GM19238 (cell line): ENCODE measurements around the gene PPFIBP1.
"Not testable (repeated sequence)": the region's sequence is repeated elsewhere in the genome, so short reads cannot be mapped to it uniquely, and the experiment has no call there.

Source experiments
- DNase-seq: peaks from one replicate; pipeline ENCODE4 v3.0.0; 2011; ENCODE audit warnings: low spot score; ENCODE audit not compliant: insufficient read length

Gene PPFIBP1

GRCh38 chr12:27564612-27565213 lies 40.7 kb downstream of the PPFIBP1 start:
- DNase-seq: no peak

DNA sequence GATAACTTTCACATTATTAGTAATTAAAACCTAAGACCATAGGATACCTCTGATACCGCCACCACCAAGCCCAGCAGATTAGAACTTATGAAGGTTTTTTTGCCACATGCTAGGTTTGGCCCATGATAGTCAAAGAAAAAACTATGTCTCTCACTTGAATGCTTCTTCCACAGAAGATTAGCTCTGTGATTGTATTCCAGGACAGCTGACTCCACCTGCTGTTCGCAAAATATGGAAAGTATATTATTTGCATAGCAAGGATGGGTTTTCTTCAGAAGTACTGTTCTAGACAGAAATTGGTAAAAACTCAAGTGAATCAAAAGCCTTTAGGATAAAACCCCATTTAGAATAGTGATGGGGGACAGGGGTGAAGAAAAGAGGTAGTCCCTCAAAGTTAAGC lies 42.2 kb downstream of the PPFIBP1 start:
- DNase-seq: no peak

GRCh38 chr12:27566626-27567025 lies 42.6 kb downstream of the PPFIBP1 start:
- no peak for DNase-seq

- DNase-seq: no peak
Observed at GRCh38 chr12:27571463-27571862, 47.5 kb downstream of the PPFIBP1 start.

GRCh38 chr12:27572486-27573255 lies 48.7 kb downstream of the PPFIBP1 start:
- DNase-seq: no peak

DNA sequence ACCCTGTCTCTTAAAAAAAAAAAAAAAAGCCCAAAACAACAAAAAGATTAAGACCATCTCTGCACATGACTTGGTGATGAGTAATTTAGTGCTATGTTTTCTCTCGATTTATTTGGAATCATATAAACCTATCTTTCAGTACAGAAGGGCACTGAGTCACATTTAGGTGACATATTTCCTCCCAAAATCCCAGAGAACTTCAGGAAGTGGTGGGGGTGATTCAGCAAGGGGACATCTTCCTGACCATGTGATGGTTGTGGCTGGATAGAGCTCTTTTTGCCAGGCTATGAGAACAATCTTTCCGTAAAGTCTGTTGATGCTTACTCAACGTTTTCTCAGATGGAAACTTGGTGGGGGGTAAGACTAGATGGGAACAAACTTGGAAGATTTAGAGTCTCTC lies 50.0 kb downstream of the PPFIBP1 start:
- DNase-seq: no peak

- no peak for DNase-seq
Observed at GRCh38 chr12:27575090-27575761, 51.2 kb downstream of the PPFIBP1 start.

GRCh38 chr12:27575762-27576118 lies 51.7 kb downstream of the PPFIBP1 start:
- no peak for DNase-seq

DNA sequence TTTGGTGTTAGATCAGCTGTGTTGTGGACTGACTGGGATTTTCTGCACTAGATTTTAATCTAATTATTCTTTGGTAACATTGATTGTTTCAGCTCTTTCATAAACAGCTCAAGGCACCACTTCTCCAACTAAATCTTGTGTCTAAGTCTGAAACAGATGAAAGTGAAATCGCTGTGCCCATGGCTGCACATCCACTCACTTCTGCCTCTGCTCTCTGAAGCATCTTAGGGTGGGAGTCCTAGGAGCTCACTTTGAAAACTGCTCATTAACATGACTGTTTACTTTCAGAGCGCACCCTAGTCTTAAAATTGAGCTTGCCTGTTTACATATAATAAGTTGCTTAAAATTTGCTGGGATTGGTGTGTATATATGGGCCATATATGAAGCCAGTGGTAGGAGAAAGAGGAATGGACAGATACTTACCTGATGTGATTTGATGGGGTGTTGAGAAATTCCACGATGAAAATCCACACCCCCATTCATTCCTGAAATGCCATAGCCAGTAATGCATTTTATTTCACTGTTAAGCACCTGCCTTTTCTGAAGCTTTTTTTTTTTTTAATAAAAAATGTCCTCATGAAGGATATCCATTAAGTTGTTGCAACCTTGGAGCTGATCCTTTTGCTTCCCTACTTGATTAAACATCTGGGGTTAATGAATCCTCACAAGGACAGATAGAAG lies 52.8 kb downstream of the PPFIBP1 start:
- DNase-seq: no peak

DNA sequence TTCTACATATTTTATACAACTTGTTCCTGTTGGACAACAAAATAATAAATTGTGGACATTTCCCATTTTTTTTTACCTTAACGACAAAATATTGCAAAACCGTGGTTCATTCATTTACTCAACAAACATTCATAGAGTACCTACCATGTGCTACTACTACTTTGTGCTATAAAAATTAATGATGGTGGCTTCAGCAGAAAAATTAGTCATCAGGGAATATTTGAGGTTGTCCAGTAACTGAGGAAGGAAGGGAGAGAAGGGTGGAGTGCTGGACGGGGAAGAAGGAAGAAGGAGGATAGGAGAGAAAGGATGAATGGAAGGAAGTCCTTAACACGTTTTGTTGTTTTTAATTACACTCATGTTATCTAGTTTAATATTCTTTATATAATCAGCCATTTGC lies 53.7 kb downstream of the PPFIBP1 start:
- DNase-seq: no peak

DNA sequence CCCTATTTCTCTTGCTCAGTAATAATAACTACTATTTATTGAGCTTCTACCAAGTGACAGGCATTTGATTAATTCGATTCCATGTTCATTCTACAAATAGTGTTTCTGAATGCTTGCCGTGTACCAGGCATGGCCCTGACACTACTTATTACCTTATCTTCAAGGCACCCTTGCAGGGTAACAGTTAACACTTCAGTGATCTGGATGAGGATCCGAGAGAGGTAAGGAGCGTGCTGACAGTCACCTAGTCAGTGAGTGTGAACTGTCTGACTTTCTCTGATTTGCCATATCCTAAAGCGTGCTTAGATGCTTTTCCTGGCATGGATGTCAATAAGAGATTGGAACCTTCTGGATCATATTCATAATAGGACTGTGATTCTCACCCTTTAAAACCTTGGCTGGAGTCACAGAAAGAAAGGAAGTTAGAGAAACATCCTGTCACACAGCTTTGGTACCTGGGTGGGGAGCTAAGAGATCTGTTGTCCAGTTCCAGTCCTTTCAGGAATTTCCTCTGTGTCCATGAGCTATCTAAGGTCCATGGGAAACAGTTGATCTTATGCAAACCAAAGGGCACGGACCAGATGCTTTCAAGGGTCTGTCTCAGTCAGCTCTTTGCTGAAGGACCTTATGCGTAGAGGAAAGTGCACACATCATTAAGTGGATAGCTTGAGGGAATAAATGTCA lies 54.8 kb downstream of the PPFIBP1 start:
- no peak for DNase-seq

GRCh38 chr12:27580561-27581330 lies 56.7 kb downstream of the PPFIBP1 start:
- DNase-seq: no peak

DNA sequence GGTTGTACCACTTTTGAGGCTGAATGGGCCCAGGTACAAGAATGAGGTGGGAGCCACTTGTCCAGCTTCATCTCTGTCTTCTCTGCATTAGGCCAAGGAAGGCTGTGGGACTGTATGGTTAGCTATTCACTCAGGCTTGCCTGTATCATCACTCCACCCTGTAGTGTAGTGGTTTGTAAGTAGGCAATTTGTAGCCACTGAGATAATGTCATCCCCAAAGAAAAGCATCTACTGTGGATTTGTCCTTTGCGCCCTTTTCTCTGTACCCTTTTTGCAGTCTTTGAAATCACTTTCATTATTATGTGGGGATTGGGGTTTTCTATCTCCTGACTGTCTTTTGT lies 57.3 kb downstream of the PPFIBP1 start:
- not testable (repeated sequence) for DNase-seq

GRCh38 chr12:27581833-27582232 lies 57.8 kb downstream of the PPFIBP1 start:
- DNase-seq: not testable (repeated sequence)

DNA sequence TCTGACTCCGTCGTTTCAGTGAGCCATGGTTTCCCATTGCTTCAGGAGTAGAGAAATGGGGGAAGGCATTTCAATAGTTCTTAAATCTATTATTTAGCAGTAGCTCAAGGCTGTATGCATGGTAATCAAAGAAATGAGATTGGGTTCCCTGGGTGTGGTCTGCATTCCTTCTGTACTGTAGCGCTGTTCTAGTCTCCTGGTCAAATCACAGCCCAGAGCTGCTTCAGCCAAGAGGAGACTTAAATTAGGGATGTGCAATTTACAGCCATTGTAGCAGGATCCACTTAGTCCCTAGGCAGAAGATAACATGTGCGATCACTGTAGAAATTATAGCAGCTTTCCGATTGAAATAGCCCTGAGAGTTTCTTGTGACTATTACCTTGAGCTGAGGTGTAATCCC lies 58.4 kb downstream of the PPFIBP1 start:
- not testable (repeated sequence) for DNase-seq

GRCh38 chr12:27583057-27583797 lies 59.2 kb downstream of the PPFIBP1 start:
- DNase-seq: no peak

DNA sequence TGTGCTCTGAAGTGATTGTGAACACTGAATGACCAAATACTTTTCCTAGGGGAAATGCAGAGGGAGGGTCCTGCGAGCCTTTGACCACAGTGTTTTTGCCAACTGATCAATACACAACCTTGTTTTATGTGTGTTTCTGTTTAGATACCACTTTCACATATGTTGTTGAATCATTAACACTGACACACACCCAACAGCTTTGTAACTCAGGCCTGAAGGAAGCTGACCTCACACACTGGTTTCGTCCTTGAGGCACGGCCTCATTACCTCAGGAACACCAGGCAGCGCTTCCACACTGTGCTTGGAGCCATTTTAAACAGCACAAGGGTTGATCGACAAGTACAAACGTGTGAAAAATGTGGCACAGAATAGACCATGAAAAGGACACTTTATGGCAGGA lies 60.0 kb downstream of the PPFIBP1 start:
- no peak for DNase-seq

GRCh38 chr12:27585739-27586265 lies 61.8 kb downstream of the PPFIBP1 start:
- no peak for DNase-seq

GRCh38 chr12:27588075-27588730 lies 64.2 kb downstream of the PPFIBP1 start:
- DNase-seq: not testable (repeated sequence)
